ENCODE measurements around the gene ZNF598. TPM values are rescaled to one million over a fixed set of nuclear protein-coding genes. Genes with fewer than 3 reads are reported as not detected.

ZNF598 gene
- total RNA-seq, 3 donors from 2014 or later, result 41.9 to 45.4 (median 42.4) TPM

GRCh38 chr16:2008631-2009163, 924 bp downstream of the ZNF598 start:
- H3K36me3 ChIP-seq (ENCODE audit: low read depth), result no peaks in the 10 kb centered on the region
- H3K9me3 ChIP-seq, result no peaks in the 10 kb centered on the region
- peak in 2 of 3 donors; percentile 58 to 62 for DNase-seq
- intact Hi-C loops (cut with DNase I, micrococcal nuclease), result no loop called here
- H3K4me1 ChIP-seq (ENCODE audit: low read depth), result peaks cover 37% of the 10 kb centered on the region
- TF ChIP-seq, protein P1, sequence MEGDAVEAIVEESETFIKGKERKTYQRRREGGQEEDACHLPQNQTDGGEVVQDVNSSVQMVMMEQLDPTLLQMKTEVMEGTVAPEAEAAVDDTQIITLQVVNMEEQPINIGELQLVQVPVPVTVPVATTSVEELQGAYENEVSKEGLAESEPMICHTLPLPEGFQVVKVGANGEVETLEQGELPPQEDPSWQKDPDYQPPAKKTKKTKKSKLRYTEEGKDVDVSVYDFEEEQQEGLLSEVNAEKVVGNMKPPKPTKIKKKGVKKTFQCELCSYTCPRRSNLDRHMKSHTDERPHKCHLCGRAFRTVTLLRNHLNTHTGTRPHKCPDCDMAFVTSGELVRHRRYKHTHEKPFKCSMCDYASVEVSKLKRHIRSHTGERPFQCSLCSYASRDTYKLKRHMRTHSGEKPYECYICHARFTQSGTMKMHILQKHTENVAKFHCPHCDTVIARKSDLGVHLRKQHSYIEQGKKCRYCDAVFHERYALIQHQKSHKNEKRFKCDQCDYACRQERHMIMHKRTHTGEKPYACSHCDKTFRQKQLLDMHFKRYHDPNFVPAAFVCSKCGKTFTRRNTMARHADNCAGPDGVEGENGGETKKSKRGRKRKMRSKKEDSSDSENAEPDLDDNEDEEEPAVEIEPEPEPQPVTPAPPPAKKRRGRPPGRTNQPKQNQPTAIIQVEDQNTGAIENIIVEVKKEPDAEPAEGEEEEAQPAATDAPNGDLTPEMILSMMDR (IDR thresholded peaks at IDR 0.05), result no peak
- peak; percentile 4 for ATAC-seq
- peak overlapping the region; percentile 95 for H3K4me3 ChIP-seq

GRCh38 chr16:2008009-2008526, 1.6 kb downstream of the ZNF598 start:
- DNase-seq (peak; percentile 56 to 80 (median 70)), ATAC-seq (peak; percentile 64)
- intact Hi-C loops (cut with DNase I, micrococcal nuclease), result no loop called here

GRCh38 chr16:2007081-2007836, 2.4 kb downstream of the ZNF598 start:
- intact Hi-C loops (cut with DNase I, micrococcal nuclease), result no loop called here
- H3K4me3 ChIP-seq, result no peak overlapping the region
- DNase-seq (peak in 2 of 3 donors; percentile 40 to 59), ATAC-seq (no peak)
- peaks cover 40% of the 10 kb centered on the region for H3K4me1 ChIP-seq (ENCODE audit: low read depth)
- no peaks in the 10 kb centered on the region for H3K9me3 ChIP-seq
- TF ChIP-seq, protein P1 (IDR thresholded peaks at IDR 0.05), result no peak
- H3K36me3 ChIP-seq (ENCODE audit: low read depth), result no peaks in the 10 kb centered on the region

More at GRCh38 chr16:2008009-2008526, 1.6 kb downstream of the ZNF598 start:
- TF ChIP-seq, protein P1 (IDR thresholded peaks at IDR 0.05), result no peak
- no peak overlapping the region for H3K4me3 ChIP-seq
- H3K4me1 ChIP-seq (ENCODE audit: low read depth), result peaks cover 40% of the 10 kb centered on the region
- H3K36me3 ChIP-seq (ENCODE audit: low read depth), result no peaks in the 10 kb centered on the region
- no peaks in the 10 kb centered on the region for H3K9me3 ChIP-seq

- DNase-seq (no peak), ATAC-seq (no peak)
- no peak overlapping the region for H3K4me3 ChIP-seq
- peaks cover 40% of the 10 kb centered on the region for H3K4me1 ChIP-seq (ENCODE audit: low read depth)
- TF ChIP-seq, protein P1 (IDR thresholded peaks at IDR 0.05), result no peak
- intact Hi-C loops (cut with DNase I, micrococcal nuclease), result no loop called here
- peaks cover 5% of the 10 kb centered on the region for H3K36me3 ChIP-seq (ENCODE audit: low read depth)
- H3K9me3 ChIP-seq, result no peaks in the 10 kb centered on the region
These were observed 3.3 kb downstream of the ZNF598 start for GRCh38 chr16:2006317-2006716.

DNA sequence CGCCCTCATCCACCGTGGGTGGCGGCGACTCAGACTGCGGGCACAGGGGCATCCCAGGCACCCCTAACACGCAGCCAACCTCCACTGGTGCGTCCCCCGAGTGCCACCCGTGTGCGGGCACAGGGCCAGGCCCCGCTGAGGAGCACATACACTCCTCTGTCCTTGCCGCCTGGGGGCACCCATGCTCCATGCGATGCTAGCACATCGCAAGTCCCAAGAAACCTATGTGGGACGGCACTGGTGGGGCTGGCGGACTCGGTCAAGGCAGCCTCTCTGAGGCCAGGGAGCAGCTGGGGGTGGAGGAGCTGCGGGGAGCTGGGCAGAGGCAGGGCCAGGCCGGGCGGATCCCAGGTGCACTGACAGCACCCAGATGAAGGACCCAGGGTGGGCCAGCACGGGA, 4.0 kb downstream of the ZNF598 start:
- H3K36me3 ChIP-seq (ENCODE audit: low read depth), result peaks cover 8% of the 10 kb centered on the region
- ATAC-seq (no peak), DNase-seq (peak in 1 of 3 donors; percentile 38)
- peaks cover 40% of the 10 kb centered on the region for H3K4me1 ChIP-seq (ENCODE audit: low read depth)
- no peak overlapping the region for H3K4me3 ChIP-seq
- intact Hi-C loops (cut with DNase I, micrococcal nuclease), result no loop called here
- no peaks in the 10 kb centered on the region for H3K9me3 ChIP-seq
- TF ChIP-seq, protein P1 (IDR thresholded peaks at IDR 0.05), result no peak
